D721Med (cell line): ENCODE results near the gene CYP26A1.

Experiments used
- DNase-seq: peaks from one replicate; pipeline ENCODE4 v3.0.0; 2011; ENCODE audit warnings: low spot score; ENCODE audit not compliant: insufficient read length
- FAIRE-seq: peaks from 2 replicates; lab custom pipeline; 2011; peaks lifted over from hg19 to GRCh38; lab: Jason Lieb, UNC
- TF ChIP-seq, protein P1 (sequence below): IDR thresholded peaks from 2 replicates; pipeline ENCODE4 v1.5.1; 2012; ENCODE audit warnings: mild to moderate bottlenecking, control low read depth; ENCODE audit not compliant: insufficient read depth; ENCODE audit errors: missing control alignments

Gene CYP26A1

DNA sequence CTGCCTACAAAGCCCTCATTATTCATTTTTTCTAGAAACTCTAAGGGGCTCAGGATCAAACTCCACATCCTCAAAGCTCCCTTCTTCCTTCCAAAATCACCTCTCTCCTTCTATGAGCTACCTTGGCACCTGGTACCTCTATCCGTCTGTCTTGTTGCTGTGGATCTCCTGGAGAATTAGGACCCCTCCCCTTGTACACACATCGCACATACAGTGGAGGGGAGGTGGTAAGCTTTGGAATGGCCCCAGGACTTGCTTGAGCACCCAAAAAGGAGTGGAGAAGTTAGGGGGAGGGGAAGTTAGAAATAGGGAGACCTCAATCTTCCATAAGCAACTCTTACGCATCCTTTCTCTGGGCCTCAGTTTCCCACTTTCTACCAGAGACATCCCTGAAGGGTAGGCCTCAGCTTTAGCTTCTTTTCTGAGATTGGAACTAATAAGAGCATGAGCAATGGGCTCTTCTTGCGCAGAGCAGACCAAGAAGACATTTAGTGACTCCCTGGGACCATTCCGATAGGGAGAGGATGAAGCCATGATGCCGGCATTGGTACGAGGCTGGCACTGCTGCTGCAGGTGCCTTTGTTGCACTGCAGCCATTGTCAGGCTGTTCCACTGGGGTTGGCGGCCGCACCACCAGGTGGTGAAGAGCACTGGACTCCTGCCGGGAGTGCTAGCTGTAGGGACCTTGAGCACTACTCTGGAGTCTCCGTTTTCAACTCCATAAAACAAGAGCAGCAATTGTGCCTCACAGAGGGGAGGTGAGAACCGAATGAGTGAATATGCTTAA is 8.6 kb upstream of the CYP26A1 start:
- FAIRE-seq (no peak), DNase-seq (no peak)
- TF ChIP-seq, protein P1, sequence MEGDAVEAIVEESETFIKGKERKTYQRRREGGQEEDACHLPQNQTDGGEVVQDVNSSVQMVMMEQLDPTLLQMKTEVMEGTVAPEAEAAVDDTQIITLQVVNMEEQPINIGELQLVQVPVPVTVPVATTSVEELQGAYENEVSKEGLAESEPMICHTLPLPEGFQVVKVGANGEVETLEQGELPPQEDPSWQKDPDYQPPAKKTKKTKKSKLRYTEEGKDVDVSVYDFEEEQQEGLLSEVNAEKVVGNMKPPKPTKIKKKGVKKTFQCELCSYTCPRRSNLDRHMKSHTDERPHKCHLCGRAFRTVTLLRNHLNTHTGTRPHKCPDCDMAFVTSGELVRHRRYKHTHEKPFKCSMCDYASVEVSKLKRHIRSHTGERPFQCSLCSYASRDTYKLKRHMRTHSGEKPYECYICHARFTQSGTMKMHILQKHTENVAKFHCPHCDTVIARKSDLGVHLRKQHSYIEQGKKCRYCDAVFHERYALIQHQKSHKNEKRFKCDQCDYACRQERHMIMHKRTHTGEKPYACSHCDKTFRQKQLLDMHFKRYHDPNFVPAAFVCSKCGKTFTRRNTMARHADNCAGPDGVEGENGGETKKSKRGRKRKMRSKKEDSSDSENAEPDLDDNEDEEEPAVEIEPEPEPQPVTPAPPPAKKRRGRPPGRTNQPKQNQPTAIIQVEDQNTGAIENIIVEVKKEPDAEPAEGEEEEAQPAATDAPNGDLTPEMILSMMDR = no peak

- TF ChIP-seq, protein P1 = no peak
- FAIRE-seq = no peak
Observed at GRCh38 chr10:93065675-93066543, 7.8 kb upstream of the CYP26A1 start.

GRCh38 chr10:93066544-93066913 is 7.2 kb upstream of the CYP26A1 start:
- TF ChIP-seq, protein P1 = no peak
- FAIRE-seq (no peak), DNase-seq (no peak)

More at GRCh38 chr10:93065675-93066543, 7.8 kb upstream of the CYP26A1 start:
- DNase-seq = no peak

GRCh38 chr10:93067443-93068365 is 6.0 kb upstream of the CYP26A1 start:
- DNase-seq = no peak
- TF ChIP-seq, protein P1 = no peak
- no peak for FAIRE-seq

GRCh38 chr10:93068411-93069244 is 5.1 kb upstream of the CYP26A1 start:
- DNase-seq = no peak
- TF ChIP-seq, protein P1 = peak; percentile 46
- FAIRE-seq = no peak

- TF ChIP-seq, protein P1 = no peak
- no peak for FAIRE-seq
- DNase-seq = no peak
Observed at GRCh38 chr10:93069245-93069561, 4.5 kb upstream of the CYP26A1 start.
